Renal pelvis (tissue), 4 donors: ENCODE results near the gene CHCT1. TPM values are rescaled to one million over a fixed set of nuclear protein-coding genes. Genes with fewer than 3 reads are reported as not detected.
"Not testable (repeated sequence)": the region's sequence is repeated elsewhere in the genome, so short reads cannot be mapped to it uniquely, and the experiment has no call there.

ENCODE experiments used
- DNase-seq: peaks from one replicate; pipeline ENCODE4 v3.0.0-alpha.2; 2013
- polyA plus RNA-seq, 3 donors: library from polyadenylated mRNA; unstranded; fragments of 120-200 nt; gene quantifications; one replicate each; pipeline ENCODE4 v1.2.1, GENCODE V29; 2013; ENCODE audit not compliant: insufficient read length in 3 of 3

The CHCT1 gene
- polyA plus RNA-seq, 3 donors, result 0.30 TPM; not detected in 2

DNA sequence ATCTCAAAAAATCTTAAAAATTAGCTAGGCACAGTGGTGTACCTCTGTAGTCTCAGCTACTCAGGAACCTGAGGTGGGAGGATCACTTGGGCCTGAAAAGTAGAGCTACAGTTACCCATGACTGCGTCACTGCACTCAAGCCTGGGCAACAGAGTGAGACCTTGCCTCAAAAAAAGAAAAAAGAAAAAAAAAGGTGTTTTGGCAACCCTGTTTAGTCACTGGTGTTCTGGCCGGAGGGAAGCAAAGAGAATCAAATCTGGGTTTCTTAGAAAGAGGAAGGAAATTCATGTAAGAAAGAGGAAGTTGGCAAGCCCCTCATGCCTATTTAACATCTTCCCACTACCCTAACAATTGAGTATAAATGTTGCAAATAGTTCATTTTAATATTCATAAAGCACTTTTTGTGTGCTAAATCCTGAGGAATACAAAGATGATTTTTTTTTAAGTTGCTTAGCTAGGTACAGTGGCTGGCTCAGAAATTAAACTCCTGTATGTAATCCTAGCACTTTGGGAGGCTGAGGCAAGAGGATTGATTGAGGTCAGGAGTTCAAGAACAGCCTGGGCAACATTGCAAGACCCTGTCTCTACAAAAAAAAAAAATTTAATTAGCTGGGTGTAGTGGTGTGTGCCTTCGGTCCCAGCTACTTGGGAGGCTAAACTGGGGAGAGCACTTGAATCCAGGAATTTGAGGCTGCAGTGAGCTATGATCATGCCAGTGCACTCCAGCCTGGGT lies 23.9 kb upstream of the CHCT1 start:
- no peak for DNase-seq

- DNase-seq, result no peak
Observed at GRCh38 chr17:60401819-60402218, 20.5 kb upstream of the CHCT1 start.

GRCh38 chr17:60403523-60403810 lies 18.8 kb upstream of the CHCT1 start:
- DNase-seq, result no peak

- DNase-seq, result no peak
Observed at GRCh38 chr17:60403962-60404361, 18.3 kb upstream of the CHCT1 start.

DNA sequence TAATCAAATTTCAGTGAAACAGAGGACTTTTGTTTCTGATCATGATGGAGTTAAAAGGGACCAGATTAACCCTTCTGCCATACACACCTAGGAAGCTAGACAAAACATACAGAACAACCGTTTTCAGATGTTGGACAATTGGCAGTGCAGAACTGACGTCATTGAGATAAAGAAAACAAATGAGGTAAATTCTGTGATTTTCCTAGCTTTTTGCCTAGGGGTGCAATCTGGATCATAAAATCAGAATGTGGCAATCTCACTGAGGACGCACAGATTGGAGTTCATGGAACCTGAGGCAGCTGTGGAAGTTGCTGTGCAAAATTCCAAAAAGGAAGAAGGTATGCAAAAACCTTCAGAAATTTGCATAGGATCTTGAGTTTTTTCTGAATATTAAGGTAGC lies 15.4 kb upstream of the CHCT1 start:
- no peak for DNase-seq

DNA sequence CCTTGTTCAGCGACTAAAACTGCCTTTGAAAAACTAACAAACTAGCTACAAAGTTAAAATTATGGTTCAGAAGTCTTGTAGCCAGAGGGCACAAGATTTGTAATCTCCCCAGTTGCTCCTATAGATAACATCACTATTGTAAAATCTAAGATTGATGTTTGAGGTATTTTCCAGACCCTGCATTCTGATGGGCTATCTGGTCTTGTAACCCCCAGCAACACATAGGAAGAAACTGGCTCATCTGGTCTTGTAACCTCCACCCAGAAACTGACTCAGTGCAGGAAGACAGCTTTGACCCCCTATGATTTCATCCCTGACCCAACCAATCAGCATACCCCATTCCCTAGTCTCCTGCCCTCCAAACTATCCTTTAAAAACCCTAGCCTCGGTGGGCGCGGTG lies 12.3 kb upstream of the CHCT1 start:
- no peak for DNase-seq

- no peak for DNase-seq
Observed at GRCh38 chr17:60412701-60413100, 9.6 kb upstream of the CHCT1 start.

DNA sequence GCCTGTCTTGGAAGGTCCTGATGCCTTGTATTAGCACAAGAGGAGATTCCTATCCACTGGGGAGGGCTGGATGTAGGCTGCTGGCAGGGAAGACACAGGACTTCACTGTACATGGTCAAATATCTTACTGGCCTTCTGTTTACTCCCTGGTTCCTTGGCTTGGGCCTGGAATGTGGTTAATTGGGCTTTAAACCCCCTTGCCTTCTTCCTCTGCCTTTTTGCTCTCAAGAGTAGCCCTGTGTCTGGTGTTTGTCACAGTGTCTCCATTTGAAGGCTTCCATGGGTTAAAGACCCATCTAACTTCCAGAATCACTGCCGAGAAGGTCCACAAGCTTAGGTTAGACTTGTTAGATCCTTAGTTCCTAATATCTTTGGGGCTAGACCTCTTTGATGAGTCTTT lies 7.1 kb upstream of the CHCT1 start:
- no peak for DNase-seq

DNA sequence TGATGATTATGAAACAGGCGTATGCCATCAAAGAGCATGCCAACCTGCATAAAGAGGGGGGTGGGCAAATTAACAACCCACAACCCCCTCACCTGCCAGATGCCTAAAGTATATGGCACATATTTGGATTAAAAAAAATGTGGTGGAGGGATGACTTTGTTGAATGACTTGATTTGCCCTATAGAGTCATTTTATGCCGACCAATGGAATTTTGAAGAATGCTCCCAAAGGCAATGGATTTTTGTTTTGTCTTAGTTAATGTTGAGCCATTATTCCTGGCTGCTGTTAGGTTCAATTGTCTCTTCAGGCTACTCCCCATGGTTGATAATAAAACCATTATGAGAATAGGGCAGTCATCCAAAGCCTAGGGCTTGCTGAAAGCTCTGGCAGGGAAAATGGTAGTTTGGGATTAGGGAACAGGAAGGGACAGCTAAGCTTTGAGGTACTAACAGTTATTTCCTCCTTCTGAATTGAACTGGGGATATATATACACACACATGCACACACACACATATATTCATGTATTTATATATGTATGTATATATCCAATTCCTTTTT lies 5.8 kb upstream of the CHCT1 start:
- no peak for DNase-seq

- DNase-seq, result not testable (repeated sequence)
Observed at GRCh38 chr17:60419003-60419402, 3.3 kb upstream of the CHCT1 start.

GRCh38 chr17:60419875-60420274 lies 2.4 kb upstream of the CHCT1 start:
- DNase-seq, result not testable (repeated sequence)

DNA sequence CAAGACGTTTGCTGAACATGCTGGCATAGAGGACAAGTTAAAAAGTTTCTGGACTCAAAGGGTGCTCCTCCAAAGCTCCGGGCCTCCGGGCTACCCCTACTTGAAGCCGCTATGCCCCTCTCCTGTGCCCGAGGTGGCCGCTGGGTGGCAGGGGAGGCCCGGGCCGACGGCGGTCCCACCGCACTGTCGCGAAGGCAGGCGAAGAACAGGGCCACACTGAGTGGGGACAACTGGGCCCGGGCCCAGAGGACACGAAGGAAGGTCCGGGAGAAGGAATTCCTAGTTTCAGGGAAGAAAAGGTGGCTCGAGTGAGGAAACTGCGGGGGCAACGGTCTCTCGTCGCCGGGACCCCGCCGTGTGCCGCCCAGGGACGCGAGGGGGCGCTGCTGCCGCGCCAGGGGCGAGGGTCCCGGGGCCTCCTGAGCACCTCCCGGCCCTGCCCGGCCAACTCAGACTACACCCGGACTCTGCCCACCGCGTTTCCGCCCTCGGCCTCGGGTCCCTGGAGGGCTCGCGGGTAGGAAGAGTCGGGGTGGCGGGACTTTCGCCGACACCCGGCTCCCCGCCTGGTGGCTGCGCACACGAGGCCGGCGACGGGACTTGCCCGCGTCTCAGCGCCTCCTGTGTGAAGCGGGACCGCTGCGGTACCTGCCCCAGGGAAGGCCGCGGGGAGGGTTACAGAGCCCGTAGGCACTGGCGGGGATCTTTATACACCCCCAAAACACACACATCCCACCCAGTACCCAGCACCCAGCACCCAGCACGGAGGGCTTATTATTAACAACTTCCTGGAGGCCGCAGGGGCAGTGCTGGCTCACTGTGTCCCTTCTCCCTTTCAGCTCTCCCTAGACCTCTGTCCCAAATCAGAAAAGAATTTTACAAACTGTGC lies 772 bp upstream of the CHCT1 start:
- DNase-seq, result peak; percentile 54

GRCh38 chr17:60423865-60424264 lies 1.6 kb downstream of the CHCT1 start:
- DNase-seq, result no peak

- no peak for DNase-seq
Observed at GRCh38 chr17:60425626-60426025, 3.3 kb downstream of the CHCT1 start.

DNA sequence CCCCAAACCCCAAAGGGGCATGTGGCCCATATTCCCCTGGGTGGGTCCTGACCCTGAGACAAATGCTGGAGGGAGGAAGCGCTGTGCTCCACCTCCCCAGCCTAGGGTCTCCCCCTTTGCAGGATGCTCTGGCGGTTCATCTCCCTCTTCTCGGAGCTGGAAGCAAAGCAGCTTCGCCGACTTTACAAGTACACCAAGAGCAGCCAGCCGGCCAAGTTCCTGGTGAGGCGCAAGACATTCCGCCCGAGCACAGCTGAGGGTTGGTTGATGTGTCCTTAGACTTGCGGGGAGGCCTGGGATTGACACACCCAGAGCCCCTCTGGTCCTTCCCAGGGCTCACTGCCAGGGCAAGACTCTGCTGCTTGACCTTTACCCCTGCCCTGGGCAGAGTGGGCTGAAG lies 4.3 kb downstream of the CHCT1 start:
- no peak for DNase-seq

DNA sequence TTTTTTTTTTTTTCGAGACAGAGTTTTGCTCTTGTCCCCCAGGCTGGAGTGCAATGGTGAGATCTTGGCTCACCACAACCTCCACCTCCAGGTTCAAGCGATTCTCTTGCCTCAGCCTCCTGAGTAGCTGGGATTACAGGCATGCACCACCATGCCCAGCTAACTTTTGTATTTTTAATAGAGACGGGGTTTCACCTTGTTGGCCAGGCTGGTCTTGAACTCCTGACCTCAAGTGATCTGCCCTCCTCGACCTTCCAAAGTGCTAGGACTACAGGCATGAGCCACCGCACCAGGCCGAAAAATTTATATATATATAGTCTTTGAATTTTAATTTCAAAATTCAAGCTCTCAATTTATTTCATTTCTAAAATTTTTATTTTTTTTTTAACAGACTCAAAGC lies 6.2 kb downstream of the CHCT1 start:
- not testable (repeated sequence) for DNase-seq

- DNase-seq, result not testable (repeated sequence)
Observed at GRCh38 chr17:60430561-60430960, 8.3 kb downstream of the CHCT1 start.

- not testable (repeated sequence) for DNase-seq
Observed at GRCh38 chr17:60433021-60433997, 11.0 kb downstream of the CHCT1 start.

- DNase-seq, result peak; percentile 85
Observed at GRCh38 chr17:60435244-60436167, 13.2 kb downstream of the CHCT1 start.

DNA sequence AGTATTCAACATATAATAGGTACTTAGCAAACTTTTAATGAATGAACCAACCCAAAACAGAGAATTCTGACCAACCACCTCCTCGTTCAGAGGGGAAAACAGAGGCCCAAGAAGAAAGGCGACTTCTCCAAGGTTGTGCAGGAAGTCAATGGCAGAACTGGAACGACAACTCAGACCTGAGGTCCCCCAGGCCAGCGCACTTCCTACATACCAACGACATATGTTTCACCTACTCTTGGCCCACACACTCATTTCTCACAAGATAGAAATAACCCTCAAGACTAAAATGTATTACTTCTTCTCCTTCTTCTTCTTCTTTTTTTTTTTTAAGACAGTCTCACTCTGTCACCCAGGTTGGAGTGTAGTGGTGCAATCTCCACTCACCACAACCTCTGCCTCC lies 14.4 kb downstream of the CHCT1 start:
- DNase-seq, result no peak

GRCh38 chr17:60439501-60439900 lies 17.2 kb downstream of the CHCT1 start:
- no peak for DNase-seq
